ENCODE measurements around the gene FOXO3. TPM values are rescaled to one million over a fixed set of nuclear protein-coding genes. Genes with fewer than 3 reads are reported as not detected.

FOXO3 gene
- total RNA-seq, 1 donor from 2014 or later: 16.8 TPM

DNA sequence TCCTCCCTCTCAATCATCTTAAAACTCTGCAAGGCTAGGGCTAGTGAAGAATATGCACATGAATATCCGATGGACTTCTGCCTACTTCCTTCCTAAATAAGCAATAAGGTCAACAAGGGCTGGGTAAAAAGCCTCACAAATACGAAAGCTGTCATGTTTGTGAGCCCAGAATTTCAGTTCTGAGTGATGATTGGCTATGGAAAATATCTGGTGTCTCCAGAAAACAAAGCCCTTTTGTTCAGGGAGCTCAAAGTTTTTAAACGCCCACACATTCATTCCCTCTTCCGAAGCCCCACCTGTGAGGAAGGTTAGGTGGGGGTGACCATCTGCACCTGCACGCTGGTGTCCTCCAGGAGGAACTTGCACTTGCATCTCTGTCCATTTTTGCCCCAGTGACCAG is 160.6 kb downstream of the FOXO3 start:
- no peak for DNase-seq (ENCODE audit: low read depth)
- TF ChIP-seq, protein P1, sequence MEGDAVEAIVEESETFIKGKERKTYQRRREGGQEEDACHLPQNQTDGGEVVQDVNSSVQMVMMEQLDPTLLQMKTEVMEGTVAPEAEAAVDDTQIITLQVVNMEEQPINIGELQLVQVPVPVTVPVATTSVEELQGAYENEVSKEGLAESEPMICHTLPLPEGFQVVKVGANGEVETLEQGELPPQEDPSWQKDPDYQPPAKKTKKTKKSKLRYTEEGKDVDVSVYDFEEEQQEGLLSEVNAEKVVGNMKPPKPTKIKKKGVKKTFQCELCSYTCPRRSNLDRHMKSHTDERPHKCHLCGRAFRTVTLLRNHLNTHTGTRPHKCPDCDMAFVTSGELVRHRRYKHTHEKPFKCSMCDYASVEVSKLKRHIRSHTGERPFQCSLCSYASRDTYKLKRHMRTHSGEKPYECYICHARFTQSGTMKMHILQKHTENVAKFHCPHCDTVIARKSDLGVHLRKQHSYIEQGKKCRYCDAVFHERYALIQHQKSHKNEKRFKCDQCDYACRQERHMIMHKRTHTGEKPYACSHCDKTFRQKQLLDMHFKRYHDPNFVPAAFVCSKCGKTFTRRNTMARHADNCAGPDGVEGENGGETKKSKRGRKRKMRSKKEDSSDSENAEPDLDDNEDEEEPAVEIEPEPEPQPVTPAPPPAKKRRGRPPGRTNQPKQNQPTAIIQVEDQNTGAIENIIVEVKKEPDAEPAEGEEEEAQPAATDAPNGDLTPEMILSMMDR (conservative IDR thresholded peaks at IDR 0.05; ENCODE audit: low read depth, low read length): no peak
- no peak overlapping the region for H3K4me3 ChIP-seq (ENCODE audit: low read depth, low read length)

DNA sequence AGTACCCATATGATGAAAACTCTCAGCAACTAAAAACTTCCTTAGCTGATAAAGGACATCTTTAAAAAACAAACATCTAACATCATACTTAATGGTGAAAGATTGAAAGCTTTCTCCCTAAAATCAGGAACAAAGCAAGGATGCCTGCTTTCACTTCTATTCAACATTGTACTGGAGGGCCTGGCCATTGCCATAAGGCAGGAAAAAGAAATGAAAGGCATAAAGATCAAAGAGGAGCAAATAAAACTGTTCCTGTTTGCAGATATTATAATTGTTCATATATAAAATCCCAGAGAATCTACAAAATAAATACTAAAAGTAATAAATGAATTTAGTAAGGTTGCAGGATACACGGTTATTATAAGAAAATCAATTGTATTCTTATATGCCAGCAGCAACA is 162.9 kb downstream of the FOXO3 start:
- DNase-seq (ENCODE audit: low read depth): no peak
- H3K4me3 ChIP-seq (ENCODE audit: low read depth, low read length): no peak overlapping the region
- TF ChIP-seq, protein P1 (conservative IDR thresholded peaks at IDR 0.05; ENCODE audit: low read depth, low read length): no peak

DNA sequence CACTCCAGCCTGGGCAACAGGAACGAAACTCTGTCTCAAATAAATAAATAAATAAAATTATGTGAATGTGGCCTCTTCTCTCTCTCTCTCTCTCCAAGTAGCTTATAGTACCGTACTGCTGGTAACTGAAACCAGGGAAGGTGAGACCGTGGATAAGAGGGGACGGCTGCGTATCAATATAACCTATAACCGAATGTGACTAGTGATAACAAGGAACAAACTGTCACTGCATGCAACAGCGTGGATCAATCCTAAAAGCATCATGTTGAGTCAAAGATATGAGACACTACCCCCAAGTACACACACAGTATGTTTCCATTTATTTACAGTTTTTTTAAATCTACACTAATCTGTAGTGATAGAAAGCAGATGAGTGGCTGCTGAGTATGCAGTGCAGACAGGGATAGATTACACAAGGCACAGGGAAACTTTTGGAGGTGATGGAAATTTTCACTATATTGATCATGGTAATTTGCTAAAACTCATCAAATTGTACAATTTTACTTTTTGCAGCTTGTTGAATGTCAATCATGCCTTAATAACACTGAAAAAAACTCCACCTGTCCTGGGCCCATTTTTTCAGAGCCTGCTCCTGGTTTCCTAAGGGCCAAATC is 166.1 kb downstream of the FOXO3 start:
- H3K4me3 ChIP-seq (ENCODE audit: low read depth, low read length): no peak overlapping the region
- no peak for DNase-seq (ENCODE audit: low read depth)
- TF ChIP-seq, protein P1 (conservative IDR thresholded peaks at IDR 0.05; ENCODE audit: low read depth, low read length): no peak

DNA sequence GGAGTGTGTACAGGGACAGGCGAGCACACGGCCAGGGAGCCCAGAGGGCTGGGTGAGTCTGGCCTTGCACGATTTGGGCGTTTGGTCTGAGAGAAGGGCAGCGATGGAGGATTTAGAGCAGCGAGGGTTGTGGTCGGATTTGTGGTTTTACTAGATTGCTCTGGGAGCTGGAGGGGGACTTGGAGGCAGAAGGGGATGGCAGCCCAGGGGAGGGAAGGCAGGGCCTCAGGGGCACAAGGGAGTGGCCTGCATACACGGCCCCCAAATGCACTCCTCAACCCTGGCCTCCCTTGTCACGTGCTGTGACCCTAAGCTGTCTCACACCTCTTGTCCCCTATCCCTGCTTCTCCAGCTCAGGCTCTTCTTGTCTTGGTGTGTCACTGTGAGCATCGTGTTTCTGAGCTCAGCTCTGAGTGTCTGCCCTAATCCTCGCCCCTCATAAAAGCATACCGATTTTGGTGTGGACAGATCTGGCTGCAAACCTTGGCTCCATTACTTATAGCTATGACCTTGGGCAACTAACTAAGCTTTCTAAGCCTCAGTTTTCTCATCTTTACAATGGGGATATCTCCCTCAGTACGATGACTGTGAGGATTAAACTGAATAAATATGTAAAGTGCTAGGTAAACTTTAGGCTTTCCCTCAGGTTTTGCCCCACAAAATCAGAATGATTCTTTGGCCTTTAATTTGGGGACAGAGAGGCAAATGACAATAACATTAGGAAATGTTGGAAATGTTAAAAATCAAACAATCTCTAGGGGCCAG is 167.4 kb downstream of the FOXO3 start:
- no peak overlapping the region for H3K4me3 ChIP-seq (ENCODE audit: low read depth, low read length)
- DNase-seq (ENCODE audit: low read depth): no peak
- TF ChIP-seq, protein P1 (conservative IDR thresholded peaks at IDR 0.05; ENCODE audit: low read depth, low read length): no peak

DNA sequence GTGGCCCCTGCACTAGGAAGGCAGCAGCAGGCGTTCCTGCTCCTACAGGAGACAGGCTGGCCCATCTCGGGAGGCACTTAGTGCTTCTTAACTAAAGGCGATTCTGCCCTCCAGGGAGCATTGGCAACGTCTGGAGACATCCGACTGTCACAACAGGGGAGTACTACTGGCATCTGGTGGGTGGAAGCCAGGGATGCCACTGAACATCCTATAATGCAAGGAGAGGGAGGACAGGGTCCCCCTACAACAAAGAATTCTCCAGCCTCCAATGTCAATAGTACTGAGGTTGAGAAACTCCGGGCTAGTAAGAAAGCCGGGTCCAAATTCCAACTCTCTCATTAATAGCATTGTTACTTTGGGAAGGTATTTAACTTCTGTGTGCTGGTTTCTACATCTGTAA is 168.1 kb downstream of the FOXO3 start:
- no peak overlapping the region for H3K4me3 ChIP-seq (ENCODE audit: low read depth, low read length)
- TF ChIP-seq, protein P1 (conservative IDR thresholded peaks at IDR 0.05; ENCODE audit: low read depth, low read length): no peak
- DNase-seq (ENCODE audit: low read depth): no peak

DNA sequence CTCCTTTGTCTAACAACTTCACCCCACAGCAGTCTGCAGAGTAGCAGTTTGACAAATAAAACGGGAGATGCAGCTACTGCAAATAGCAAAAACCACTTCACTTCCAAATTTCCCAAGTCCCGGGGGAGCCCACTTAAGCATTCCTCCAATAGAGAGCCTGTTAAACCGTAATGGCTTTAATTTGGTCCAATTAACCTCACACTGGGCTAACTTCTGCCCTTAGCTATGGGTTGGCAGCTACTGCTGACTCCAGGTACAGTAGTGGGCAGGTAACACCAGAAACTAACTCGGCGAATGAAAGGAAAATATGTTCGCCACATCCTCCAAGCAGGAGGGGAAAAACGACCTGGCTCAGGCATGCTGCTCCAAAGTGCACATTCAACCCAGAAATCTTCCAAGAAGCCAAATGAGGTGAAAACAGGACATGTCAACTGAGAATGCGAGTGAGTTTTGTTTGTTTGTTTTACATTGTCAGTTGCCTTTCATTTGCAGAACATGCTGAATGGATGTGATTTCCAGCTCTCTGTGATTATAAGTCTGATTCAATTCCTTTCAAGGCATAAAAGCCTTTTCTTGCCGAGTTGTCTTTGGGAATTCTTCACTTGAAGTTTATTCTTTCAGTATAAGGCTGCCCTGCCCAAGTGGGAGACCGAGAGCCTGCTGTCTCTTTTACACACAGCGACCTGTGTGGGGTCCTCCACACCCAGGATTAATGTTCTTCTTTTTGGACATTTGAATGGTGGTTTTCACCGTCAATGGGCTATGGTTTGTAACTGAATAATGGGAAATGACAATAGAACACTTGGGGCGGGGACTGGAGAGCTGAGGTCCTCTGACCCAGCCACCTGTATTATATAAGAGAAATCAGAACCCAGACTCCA is 170.2 kb downstream of the FOXO3 start:
- TF ChIP-seq, protein P1 (conservative IDR thresholded peaks at IDR 0.05; ENCODE audit: low read depth, low read length): no peak
- no peak overlapping the region for H3K4me3 ChIP-seq (ENCODE audit: low read depth, low read length)
- no peak for DNase-seq (ENCODE audit: low read depth)
